ENCODE results near the gene RPL32. TPM values are rescaled to one million over a fixed set of nuclear protein-coding genes. Genes with fewer than 3 reads are reported as not detected.

RPL32 gene
- total RNA-seq, 1 experiment from 2014 or later: 2,021 TPM

GRCh38 chr3:12807601-12808359, 33.6 kb downstream of the RPL32 start:
- peaks cover 16 to 22% of the 10 kb centered on the region in 2 experiments for H3K4me1 Mint-ChIP-seq
- H4K5ac ChIP-seq (ENCODE audit: insufficient read length, low read depth, low read length): no peak overlapping the region

More at GRCh38 chr3:12807601-12808359, 33.6 kb downstream of the RPL32 start:
- H4K8ac ChIP-seq (replicated peaks; ENCODE audit: insufficient read length, low read depth, low read length): no peak overlapping the region
- no peak for TF ChIP-seq CTCF (conservative IDR thresholded peaks at IDR 0.05)
- H3K9me3 Mint-ChIP-seq: no peaks in the 10 kb centered on the region
- H3K79me2 ChIP-seq (ENCODE audit: insufficient read depth, low read length): no peaks in the 10 kb centered on the region
- no peak overlapping the region for H3T11ph ChIP-seq (ENCODE audit: low read length)
- H3K79me1 ChIP-seq (ENCODE audit: insufficient read depth, low read depth, low read length, poor library complexity, severe bottlenecking): no peaks in the 10 kb centered on the region
- no peaks in the 10 kb centered on the region for H3K9me3 ChIP-seq (ENCODE audit: control insufficient read depth, low read depth, low read length)
- H3K4ac ChIP-seq (ENCODE audit: low read depth, low read length): no peak overlapping the region
- no peak overlapping the region for H3K14ac ChIP-seq (ENCODE audit: insufficient read depth, low read length)
- H3K27ac ChIP-seq (ENCODE audit: insufficient read length, low read depth, low read length): no peak overlapping the region
- H4K20me1 ChIP-seq (ENCODE audit: control insufficient read depth, insufficient read depth, insufficient read length): no peaks in the 10 kb centered on the region
- no peak overlapping the region for H2BK120ac ChIP-seq (ENCODE audit: low read depth, low read length, poor library complexity, severe bottlenecking)
- no peak overlapping the region for H3K27ac Mint-ChIP-seq
- no peak overlapping the region for H3K18ac ChIP-seq (ENCODE audit: insufficient read length, low read depth, low read length)
- H4K91ac ChIP-seq (ENCODE audit: insufficient read length, low read depth, low read length): no peak overlapping the region
- no peak overlapping the region for H3K23ac ChIP-seq (ENCODE audit: insufficient read length, low read depth, low read length)
- no peaks in the 10 kb centered on the region for H3K27me3 ChIP-seq (ENCODE audit: insufficient read depth, low read length)
- H3K9ac ChIP-seq (ENCODE audit: extremely low read depth, insufficient read length, low read length): no peak overlapping the region
- no peak overlapping the region for H3K4me3 Mint-ChIP-seq
- H2BK5ac ChIP-seq (ENCODE audit: insufficient read length, low read length): no peak overlapping the region
- H2AFZ ChIP-seq (ENCODE audit: low read length): no peak overlapping the region
- no peaks in the 10 kb centered on the region for H3K4me1 ChIP-seq (ENCODE audit: insufficient read depth, low read length)
- H2BK20ac ChIP-seq (ENCODE audit: low read depth, low read length, poor library complexity, severe bottlenecking): no peak overlapping the region
- peaks cover 4% of the 10 kb centered on the region for H3K23me2 ChIP-seq (ENCODE audit: insufficient read length, low read depth, low read length, poor library complexity, severe bottlenecking)
- no peak overlapping the region for H3K4me2 ChIP-seq (ENCODE audit: insufficient read depth, insufficient read length, low read length)
- no peak overlapping the region for H3K56ac ChIP-seq (ENCODE audit: insufficient read length, low read depth, low read length)
- H2BK12ac ChIP-seq (ENCODE audit: insufficient read length, low read depth, low read length): no peak overlapping the region
- no peak overlapping the region for H2BK15ac ChIP-seq (ENCODE audit: low read depth, low read length)
- H2AK5ac ChIP-seq (ENCODE audit: insufficient read length, low read length): no peak overlapping the region
- no peak for DNase-seq
- WGBS (ENCODE audit: extremely low coverage, insufficient read length, low lambda C conversion rate): no CpG with 5 or more reads among the region's 7 CpGs
- H3K36me3 Mint-ChIP-seq (ENCODE audit: insufficient read depth in 1 of 3, low read depth in 3 of 3): peaks cover 2 to 18% (median 16%) of the 10 kb centered on the region in 3 experiments; a peak in 6 of 7 replicates
- H3K27me3 Mint-ChIP-seq (ENCODE audit: low read depth): peaks cover 1% of the 10 kb centered on the region; the same call in 1 of the 2 replicates
